ENCODE data around the gene TMSB15B. TPM values are rescaled to one million over a fixed set of nuclear protein-coding genes. Genes with fewer than 3 reads are reported as not detected.
"Not testable (repeated sequence)": the region's sequence is repeated elsewhere in the genome, so short reads cannot be mapped to it uniquely, and the experiment has no call there.

Gene TMSB15B
- total RNA-seq, 1 donor from 2014 or later = 7.3 TPM

DNA sequence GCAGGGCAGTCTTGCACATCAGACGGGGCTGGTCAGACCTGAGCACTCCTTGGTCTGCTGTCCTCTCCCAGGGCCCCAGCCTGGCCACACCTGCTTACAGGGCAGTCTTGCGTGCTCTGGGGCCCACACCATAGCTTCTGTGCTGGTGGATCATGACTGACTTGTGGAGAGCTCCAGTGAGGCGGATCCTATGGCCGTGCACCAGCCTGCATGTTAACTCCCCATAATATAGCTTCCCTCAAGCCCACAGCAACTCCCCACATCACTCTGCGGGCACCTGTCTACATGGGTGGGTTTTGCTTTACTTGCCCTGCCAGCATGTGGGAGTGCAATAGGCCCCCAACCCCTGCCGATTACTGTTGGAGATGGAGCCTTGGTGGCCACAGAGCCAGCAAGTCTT lies 8.2 kb upstream of the TMSB15B start:
- Mint-ChIP-seq H3K4me1 (no peaks in the 10 kb centered on the region), H3K36me3 (ENCODE audit: low read depth) (peaks cover 6% of the 10 kb centered on the region), H3K9me3 (no peaks in the 10 kb centered on the region), H3K27me3 (no peaks in the 10 kb centered on the region), H3K4me3 (no peak overlapping the region), H3K27ac (no peak overlapping the region)
- no peak for DNase-seq
- intact Hi-C loops (cut with micrococcal nuclease) = no loop called here

DNA sequence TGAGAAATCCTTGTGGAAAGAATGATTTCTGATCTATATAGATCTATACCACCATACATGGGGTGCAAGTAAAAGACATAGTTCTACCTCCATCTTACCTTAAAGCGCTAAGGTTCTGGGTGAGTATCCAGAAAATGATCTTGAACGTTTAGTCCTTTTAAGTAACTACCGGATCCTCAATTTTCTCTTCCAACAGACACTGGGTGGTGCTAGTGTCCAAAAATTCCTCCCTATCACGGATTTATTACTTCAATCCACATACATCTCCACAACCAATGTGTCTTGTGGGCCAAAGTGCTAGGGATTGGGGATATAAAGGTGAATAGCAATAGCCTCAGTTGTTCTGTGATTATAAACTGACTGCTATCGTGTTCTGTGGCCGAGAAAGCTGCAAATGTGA lies 1.8 kb upstream of the TMSB15B start:
- H3K27ac Mint-ChIP-seq; intact Hi-C loops (cut with micrococcal nuclease); H3K4me1 Mint-ChIP-seq; DNase-seq; H3K36me3 Mint-ChIP-seq (ENCODE audit: low read depth); H3K9me3 Mint-ChIP-seq; H3K27me3 Mint-ChIP-seq; H3K4me3 Mint-ChIP-seq: not testable (repeated sequence)

DNA sequence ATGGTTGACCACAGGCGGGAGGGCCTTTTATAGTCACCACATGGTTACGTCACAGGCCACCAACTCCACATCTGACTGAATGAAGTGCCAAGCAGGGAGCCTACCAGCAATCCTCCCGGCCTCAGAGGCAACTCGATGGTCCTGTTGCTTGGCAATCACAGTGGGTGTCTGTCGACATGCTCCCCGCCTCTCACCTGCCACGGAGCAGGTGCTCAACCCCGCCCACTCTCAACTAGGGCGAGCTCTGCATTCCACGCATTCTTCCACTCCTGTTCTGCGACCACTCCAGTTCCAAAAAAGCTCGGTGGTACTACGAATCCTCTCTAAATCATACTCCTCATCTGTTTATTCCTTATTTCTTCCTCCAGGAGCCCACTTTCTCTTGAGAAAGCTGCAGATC lies 21.1 kb downstream of the TMSB15B start:
- DNase-seq; H3K27me3 Mint-ChIP-seq; intact Hi-C loops (cut with micrococcal nuclease); H3K27ac Mint-ChIP-seq; H3K4me1 Mint-ChIP-seq; H3K4me3 Mint-ChIP-seq; H3K9me3 Mint-ChIP-seq; H3K36me3 Mint-ChIP-seq (ENCODE audit: low read depth): not testable (repeated sequence)

DNA sequence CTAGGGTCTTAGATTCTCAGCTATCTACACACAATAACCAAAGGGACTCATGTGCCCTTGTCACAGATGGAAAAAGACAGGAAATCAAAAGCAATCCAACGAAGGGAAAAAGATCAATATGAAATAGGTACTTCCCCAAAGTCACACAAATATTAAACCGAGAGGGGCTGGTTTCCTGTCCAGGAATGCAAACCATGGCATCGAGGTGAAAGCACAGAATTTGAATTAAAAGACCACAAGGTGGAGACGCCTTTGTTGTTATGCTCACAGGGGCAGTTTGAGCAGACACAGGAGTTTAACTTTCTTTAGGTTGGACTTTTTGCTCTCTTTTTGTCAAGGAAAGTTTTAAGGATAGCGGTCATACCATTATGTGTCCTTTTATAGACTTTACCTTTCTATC lies 36.8 kb downstream of the TMSB15B start:
- Mint-ChIP-seq H3K4me3 (no peak overlapping the region), H3K9me3 (no peaks in the 10 kb centered on the region), H3K27me3 (peaks cover 2% of the 10 kb centered on the region), H3K27ac (no peak overlapping the region), H3K4me1 (no peaks in the 10 kb centered on the region), H3K36me3 (ENCODE audit: low read depth) (no peaks in the 10 kb centered on the region)
- intact Hi-C loops (cut with micrococcal nuclease) = no loop called here
- no peak for DNase-seq

DNA sequence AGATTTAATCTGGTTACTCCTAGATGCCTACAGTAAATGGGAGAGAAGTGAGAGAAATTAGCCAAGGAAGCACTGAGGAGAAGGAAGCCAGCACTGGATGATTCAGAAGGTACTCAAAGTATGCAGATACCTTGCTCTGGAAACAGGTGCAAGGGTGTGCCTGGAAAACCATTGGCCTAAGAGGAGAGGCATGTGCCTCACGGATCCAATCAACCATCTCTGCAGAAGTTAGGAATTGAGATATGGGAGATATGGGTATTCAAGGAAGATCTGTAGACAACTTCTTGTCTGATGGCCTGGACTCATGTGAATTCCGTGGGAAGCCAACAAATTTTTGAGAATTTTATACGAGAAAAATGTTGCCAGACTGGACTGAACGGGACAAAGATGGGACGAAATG lies 46.4 kb downstream of the TMSB15B start:
- no peak for DNase-seq
- no peaks in the 10 kb centered on the region for H3K36me3 Mint-ChIP-seq (ENCODE audit: low read depth)
- no peaks in the 10 kb centered on the region for H3K9me3 Mint-ChIP-seq
- H3K4me1 Mint-ChIP-seq = no peaks in the 10 kb centered on the region
- H3K27me3 Mint-ChIP-seq = no peaks in the 10 kb centered on the region
- H3K4me3 Mint-ChIP-seq = no peak overlapping the region
- no peak overlapping the region for H3K27ac Mint-ChIP-seq
- intact Hi-C loops (cut with micrococcal nuclease) = no loop called here

DNA sequence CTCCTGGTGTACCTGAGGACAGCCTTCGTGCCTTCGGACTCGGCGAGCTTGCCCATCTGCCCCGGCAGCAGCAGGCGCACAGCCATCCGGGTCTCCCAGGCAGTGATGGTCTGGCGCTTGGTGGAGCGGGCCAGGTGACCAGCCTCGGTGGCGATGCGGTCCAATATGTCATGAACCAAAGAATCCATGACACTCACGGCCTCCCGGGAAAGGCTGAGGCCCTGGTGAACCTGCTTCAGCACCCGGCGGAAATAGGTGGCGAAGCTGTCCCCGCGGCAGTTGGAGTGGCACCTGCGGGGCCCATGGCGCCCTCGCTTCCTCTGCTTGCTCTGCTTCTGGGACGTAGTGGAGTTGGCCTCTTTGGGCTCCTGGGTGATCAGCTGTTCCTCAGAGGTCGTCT lies 50.7 kb downstream of the TMSB15B start:
- no peaks in the 10 kb centered on the region for H3K4me1 Mint-ChIP-seq
- H3K36me3 Mint-ChIP-seq (ENCODE audit: low read depth) = no peaks in the 10 kb centered on the region
- H3K27ac Mint-ChIP-seq = no peak overlapping the region
- intact Hi-C loops (cut with micrococcal nuclease) = no loop called here
- H3K4me3 Mint-ChIP-seq = no peak overlapping the region
- H3K27me3 Mint-ChIP-seq = no peaks in the 10 kb centered on the region
- H3K9me3 Mint-ChIP-seq = no peaks in the 10 kb centered on the region
- DNase-seq = no peak

DNA sequence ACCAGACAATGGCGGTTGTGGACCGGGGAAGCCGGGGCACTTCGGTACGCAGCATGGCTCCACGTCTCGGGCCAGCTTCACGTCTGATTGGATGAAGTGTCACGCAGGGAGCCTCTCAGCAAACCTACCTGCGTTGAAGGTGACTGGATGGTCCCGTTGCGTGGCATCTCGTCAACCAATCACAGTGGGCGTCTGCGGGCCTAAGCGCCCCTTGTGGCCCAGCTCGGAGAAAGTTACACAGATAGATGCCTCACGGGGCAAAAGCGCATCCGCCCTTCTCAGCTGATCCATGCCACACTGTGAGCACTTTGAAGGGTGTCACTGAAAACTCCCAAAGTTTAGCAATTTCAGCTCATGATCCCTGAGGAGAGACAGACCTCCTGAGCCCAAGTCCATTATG lies 51.2 kb downstream of the TMSB15B start, which contains the start of gene H2BW1:
Gene H2BW1, minus strand, starts transcription at position 103 of the 400 bp plus-strand sequence. CDS start 132 bp downstream, outside the sequence.
- no peaks in the 10 kb centered on the region for H3K36me3 Mint-ChIP-seq (ENCODE audit: low read depth)
- no peaks in the 10 kb centered on the region for H3K27me3 Mint-ChIP-seq
- no peaks in the 10 kb centered on the region for H3K9me3 Mint-ChIP-seq
- H3K4me3 Mint-ChIP-seq = no peak within 1 kb of the TSS
- intact Hi-C loops (cut with micrococcal nuclease) = no loop called here
- H3K27ac Mint-ChIP-seq = no peak within 1 kb of the TSS
- no peaks in the 10 kb centered on the region for H3K4me1 Mint-ChIP-seq
- DNase-seq = no peak

DNA sequence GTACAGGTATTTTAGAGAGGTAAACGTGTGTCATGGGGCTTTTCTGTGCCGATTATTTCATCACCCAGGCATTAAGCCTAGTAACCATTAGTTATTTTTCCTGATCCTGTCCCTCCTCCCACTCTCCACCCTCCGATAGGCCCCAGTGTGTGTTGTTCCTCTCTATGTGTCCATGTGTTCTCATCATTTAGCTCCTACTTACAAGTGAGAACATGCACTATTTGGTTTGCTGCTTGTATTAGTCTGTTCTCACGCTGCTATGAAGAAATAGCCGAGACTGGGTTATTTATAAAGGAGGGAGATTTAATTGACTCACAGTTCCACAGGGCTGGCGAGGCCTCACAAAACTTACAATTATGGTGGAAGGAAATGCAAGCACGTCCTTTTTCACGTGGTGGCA lies 53.1 kb downstream of the TMSB15B start:
- H3K9me3 Mint-ChIP-seq; H3K4me3 Mint-ChIP-seq; H3K4me1 Mint-ChIP-seq; H3K36me3 Mint-ChIP-seq (ENCODE audit: low read depth); intact Hi-C loops (cut with micrococcal nuclease); H3K27me3 Mint-ChIP-seq; H3K27ac Mint-ChIP-seq; DNase-seq: not testable (repeated sequence)

Other genes starting within 250 kb of the TMSB15B start
- not detected in 2 replicates for gene PLP1, start 185.8 kb upstream of the TMSB15B start, total RNA-seq
- 0.17 and 0.35 TPM in 2 replicates for gene RAB9B, start 130.4 kb upstream of the TMSB15B start, total RNA-seq
- gene H2BW1, start 51.1 kb downstream of the TMSB15B start, total RNA-seq = not detected in 2 replicates
- not detected in 2 replicates for gene H2BW2, start 77.3 kb downstream of the TMSB15B start, total RNA-seq
- 3.1 and 3.6 TPM in 2 replicates for gene TMSB15C, start 113.6 kb downstream of the TMSB15B start, total RNA-seq
- 0.35 and 0.69 TPM in 2 replicates for gene ZCCHC18, start 149.9 kb downstream of the TMSB15B start, total RNA-seq
- 4.2 and 4.3 TPM in 2 replicates for gene SLC25A53, start 194.4 kb downstream of the TMSB15B start, total RNA-seq
- 10.1 and 10.7 TPM in 2 replicates for gene FAM199X, start 203.8 kb downstream of the TMSB15B start, total RNA-seq